ENCODE results near the gene VIPR2. TPM values are rescaled to one million over a fixed set of nuclear protein-coding genes. Genes with fewer than 3 reads are reported as not detected.
"Not testable (repeated sequence)": the region's sequence is repeated elsewhere in the genome, so short reads cannot be mapped to it uniquely, and the experiment has no call there.

The VIPR2 gene
- total and polyA plus RNA-seq, 5 experiments from 2014 or later, result 0.17 to 0.62 (median 0.24) TPM; not detected in 1

DNA sequence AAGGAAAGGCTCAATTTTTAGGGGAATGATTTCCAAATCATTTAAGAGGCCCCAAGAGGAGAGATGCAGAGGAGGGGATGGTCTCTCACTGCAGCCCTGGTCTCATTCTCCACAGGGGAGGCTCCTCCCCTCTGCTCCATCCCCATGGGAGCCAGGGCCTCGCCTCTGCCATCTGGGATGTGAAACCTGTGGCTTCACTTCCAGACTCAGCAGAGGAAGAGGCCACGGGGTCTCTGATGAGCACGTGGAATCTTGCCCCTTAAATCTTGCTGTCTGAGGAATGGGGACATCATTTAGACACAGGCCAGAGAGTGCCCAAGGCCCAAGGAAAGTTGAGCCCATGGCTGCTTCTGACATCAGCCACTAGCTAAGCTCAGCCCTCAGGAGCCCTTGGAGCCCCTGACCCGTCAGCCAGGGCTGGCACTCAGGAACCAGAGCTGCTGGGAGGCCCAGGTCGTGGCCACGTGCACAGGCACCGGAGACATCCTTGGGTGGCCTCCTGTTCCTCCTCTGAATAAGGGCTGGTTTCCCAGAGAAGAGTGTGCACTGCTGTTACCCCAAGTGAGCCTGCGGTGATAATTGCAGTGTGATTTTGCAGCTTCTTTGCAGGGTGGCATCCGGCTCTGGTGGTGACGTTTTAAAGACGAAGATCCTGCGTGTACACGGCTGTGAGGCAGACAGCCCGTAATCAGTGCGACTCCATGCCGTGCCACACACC is 50.5 kb downstream of the VIPR2 start:
- H3K27ac Mint-ChIP-seq, result peak overlapping the region in 1 of 10 donors; percentile 83
- H3K9me3 Mint-ChIP-seq, result no peaks in the 10 kb centered on the region
- no peak for DNase-seq
- H3K4me3 Mint-ChIP-seq, result no peak overlapping the region
- ATAC-seq, result no peak
- no peaks in the 10 kb centered on the region for H3K27me3 Mint-ChIP-seq
- no peaks in the 10 kb centered on the region for H3K36me3 Mint-ChIP-seq
- POLR2A ChIA-PET, result no interaction called here
- no peaks in the 10 kb centered on the region for H3K4me1 Mint-ChIP-seq

GRCh38 chr7:159093351-159093971 is 51.2 kb downstream of the VIPR2 start:
- Mint-ChIP-seq H3K27me3 (no peaks in the 10 kb centered on the region), H3K4me3 (no peak overlapping the region), H3K4me1 (no peaks in the 10 kb centered on the region), H3K36me3 (no peaks in the 10 kb centered on the region), H3K27ac (peak overlapping the region in 1 of 10 donors; percentile 30), H3K9me3 (no peaks in the 10 kb centered on the region)
- DNase-seq, result no peak
- ATAC-seq, result no peak
- POLR2A ChIA-PET, result no interaction called here

- peak overlapping the region in 1 of 10 donors; percentile 30 for H3K27ac Mint-ChIP-seq
- POLR2A ChIA-PET, result no interaction called here
- DNase-seq (no peak), ATAC-seq (no peak)
- H3K4me3 Mint-ChIP-seq, result no peak overlapping the region
- no peaks in the 10 kb centered on the region for H3K36me3 Mint-ChIP-seq
- H3K9me3 Mint-ChIP-seq, result no peaks in the 10 kb centered on the region
- H3K27me3 Mint-ChIP-seq, result peaks cover 0 to 1% (median 0%) of the 10 kb centered on the region in 5 donors
- no peaks in the 10 kb centered on the region for H3K4me1 Mint-ChIP-seq
These were observed 52.0 kb downstream of the VIPR2 start for GRCh38 chr7:159092701-159093121.

DNA sequence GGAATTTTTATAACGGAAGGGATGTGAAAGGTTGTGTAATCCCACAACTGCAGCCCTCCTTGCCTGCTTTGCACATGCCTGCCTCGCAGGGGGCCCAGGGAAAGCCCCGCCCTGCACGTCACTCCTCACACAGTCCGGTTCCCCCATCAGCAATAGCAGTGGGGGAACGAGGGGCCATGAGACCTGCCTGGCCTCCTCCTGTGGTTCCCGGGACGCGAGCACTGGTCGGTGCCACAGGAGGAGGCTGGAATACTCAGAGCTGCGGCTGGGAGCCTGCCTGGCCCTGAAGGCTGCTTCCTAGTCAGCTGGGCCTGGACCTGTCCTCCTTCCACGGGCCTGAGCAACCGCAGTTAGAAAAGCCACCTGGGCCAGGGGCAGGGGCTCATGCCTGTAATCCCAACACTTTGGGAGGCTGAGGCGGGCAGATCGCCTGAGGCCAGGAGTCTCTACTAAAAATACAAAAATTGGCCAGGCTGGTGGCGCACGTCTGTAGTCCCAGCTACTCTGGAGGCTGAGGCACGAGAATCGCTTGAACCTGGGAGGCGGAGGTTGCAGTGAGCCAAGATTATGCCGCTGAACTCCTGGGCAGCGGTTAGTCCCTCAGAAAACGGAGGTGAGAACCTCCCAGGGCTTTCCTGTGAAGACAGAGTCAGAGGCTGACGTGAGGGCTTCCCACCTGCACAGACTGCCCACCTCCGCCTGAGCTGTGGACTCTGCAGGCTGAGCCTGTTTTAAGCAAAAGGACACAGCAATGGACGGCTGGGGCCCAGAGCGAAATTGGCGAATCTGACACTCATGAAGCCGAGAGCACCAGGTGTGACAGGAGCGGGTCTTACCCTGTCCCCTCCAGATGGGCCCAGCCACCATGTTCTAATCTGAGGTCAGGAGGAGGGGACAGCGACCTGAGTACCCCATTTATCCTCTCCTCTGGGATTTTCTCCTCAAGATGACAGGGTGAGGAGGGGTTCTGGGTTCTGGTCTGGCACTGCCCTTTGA is 52.9 kb downstream of the VIPR2 start:
- H3K4me3 Mint-ChIP-seq, result no peak overlapping the region
- DNase-seq (no peak), ATAC-seq (no peak)
- H3K27ac Mint-ChIP-seq, result no peak overlapping the region
- no peaks in the 10 kb centered on the region for H3K4me1 Mint-ChIP-seq
- POLR2A ChIA-PET, result no interaction called here
- H3K9me3 Mint-ChIP-seq, result no peaks in the 10 kb centered on the region
- peaks cover 0 to 10% (median 0%) of the 10 kb centered on the region in 5 donors for H3K27me3 Mint-ChIP-seq
- H3K36me3 Mint-ChIP-seq, result no peaks in the 10 kb centered on the region

- POLR2A ChIA-PET, result no interaction called here
- ATAC-seq, result no peak
- DNase-seq, result no peak
These were observed 53.6 kb downstream of the VIPR2 start for GRCh38 chr7:159091041-159091440.

GRCh38 chr7:159088016-159088865 is 56.4 kb downstream of the VIPR2 start:
- Mint-ChIP-seq H3K4me3 (no peak overlapping the region), H3K27me3 (peaks cover 0 to 16% (median 2%) of the 10 kb centered on the region in 5 donors), H3K4me1 (peaks cover 3 to 8% (median 4%) of the 10 kb centered on the region in 4 donors), H3K36me3 (no peaks in the 10 kb centered on the region), H3K9me3 (no peaks in the 10 kb centered on the region), H3K27ac (peak overlapping the region in 1 of 10 donors; percentile 60)
- POLR2A ChIA-PET, result no interaction called here
- no peak for ATAC-seq
- no peak for DNase-seq

More at GRCh38 chr7:159091041-159091440, 53.6 kb downstream of the VIPR2 start:
- no peaks in the 10 kb centered on the region for H3K4me1 Mint-ChIP-seq
- no peak overlapping the region for H3K4me3 Mint-ChIP-seq
- H3K27ac Mint-ChIP-seq, result no peak overlapping the region
- H3K27me3 Mint-ChIP-seq, result peaks cover 0 to 14% (median 0%) of the 10 kb centered on the region in 5 donors
- H3K9me3 Mint-ChIP-seq, result no peaks in the 10 kb centered on the region
- H3K36me3 Mint-ChIP-seq, result no peaks in the 10 kb centered on the region

DNA sequence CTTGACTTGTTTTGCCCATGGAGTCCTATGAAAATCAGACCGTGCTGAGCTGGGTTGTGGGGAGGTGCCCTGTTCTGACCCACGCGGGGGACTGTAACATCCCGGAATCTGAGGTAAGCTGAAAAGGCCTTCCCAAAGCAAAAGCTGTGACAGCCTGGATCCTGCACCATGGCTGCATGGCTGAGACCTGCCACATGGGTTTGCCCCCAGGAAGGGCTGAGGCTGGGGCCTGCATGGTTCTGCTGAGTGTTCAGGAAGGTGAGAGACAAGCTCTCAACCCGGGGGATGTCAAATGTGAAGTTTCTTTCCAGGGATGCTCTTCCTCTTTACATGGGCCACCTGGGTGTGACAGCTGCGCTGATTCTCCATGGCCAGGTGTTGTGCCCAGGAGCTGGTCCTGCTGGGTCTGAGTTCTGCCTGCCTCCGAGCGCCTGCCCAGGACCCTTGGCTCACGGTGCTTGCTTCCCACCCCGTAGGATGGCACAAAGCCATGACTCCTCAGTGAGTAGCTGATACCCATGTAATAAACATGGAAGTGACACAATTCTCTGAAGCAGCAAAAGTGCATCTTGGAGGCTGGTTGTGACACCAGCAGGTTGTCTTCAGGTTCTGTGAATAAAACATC is 58.3 kb downstream of the VIPR2 start:
- peaks cover 0 to 16% (median 2%) of the 10 kb centered on the region in 5 donors for H3K27me3 Mint-ChIP-seq

GRCh38 chr7:159084069-159084801 is 60.4 kb downstream of the VIPR2 start:
- POLR2A ChIA-PET, result no interaction called here
- no peak for DNase-seq
- Mint-ChIP-seq H3K4me1 (peaks cover 3 to 8% (median 4%) of the 10 kb centered on the region in 4 donors), H3K36me3 (no peaks in the 10 kb centered on the region), H3K4me3 (peak overlapping the region in 1 of 10 donors; percentile 23), H3K27me3 (peaks cover 0 to 22% (median 5%) of the 10 kb centered on the region in 5 donors), H3K27ac (no peak overlapping the region), H3K9me3 (no peaks in the 10 kb centered on the region)
- ATAC-seq, result no peak

More for the DNA sequence above, 58.3 kb downstream of the VIPR2 start:
- DNase-seq, result no peak
- peaks cover 3 to 8% (median 4%) of the 10 kb centered on the region in 4 donors for H3K4me1 Mint-ChIP-seq
- peak overlapping the region in 1 of 10 donors; percentile 63 for H3K27ac Mint-ChIP-seq
- H3K4me3 Mint-ChIP-seq, result no peak overlapping the region
- POLR2A ChIA-PET, result no interaction called here
- no peaks in the 10 kb centered on the region for H3K36me3 Mint-ChIP-seq
- no peaks in the 10 kb centered on the region for H3K9me3 Mint-ChIP-seq
- no peak for ATAC-seq

GRCh38 chr7:159083698-159084068 is 61.0 kb downstream of the VIPR2 start:
- Mint-ChIP-seq H3K4me3 (no peak overlapping the region), H3K36me3 (no peaks in the 10 kb centered on the region), H3K9me3 (no peaks in the 10 kb centered on the region), H3K27me3 (peaks cover 4 to 25% (median 5%) of the 10 kb centered on the region in 5 donors), H3K27ac (no peak overlapping the region), H3K4me1 (peaks cover 3 to 8% (median 4%) of the 10 kb centered on the region in 4 donors)
- no peak for DNase-seq
- POLR2A ChIA-PET, result no interaction called here
- ATAC-seq, result no peak

DNA sequence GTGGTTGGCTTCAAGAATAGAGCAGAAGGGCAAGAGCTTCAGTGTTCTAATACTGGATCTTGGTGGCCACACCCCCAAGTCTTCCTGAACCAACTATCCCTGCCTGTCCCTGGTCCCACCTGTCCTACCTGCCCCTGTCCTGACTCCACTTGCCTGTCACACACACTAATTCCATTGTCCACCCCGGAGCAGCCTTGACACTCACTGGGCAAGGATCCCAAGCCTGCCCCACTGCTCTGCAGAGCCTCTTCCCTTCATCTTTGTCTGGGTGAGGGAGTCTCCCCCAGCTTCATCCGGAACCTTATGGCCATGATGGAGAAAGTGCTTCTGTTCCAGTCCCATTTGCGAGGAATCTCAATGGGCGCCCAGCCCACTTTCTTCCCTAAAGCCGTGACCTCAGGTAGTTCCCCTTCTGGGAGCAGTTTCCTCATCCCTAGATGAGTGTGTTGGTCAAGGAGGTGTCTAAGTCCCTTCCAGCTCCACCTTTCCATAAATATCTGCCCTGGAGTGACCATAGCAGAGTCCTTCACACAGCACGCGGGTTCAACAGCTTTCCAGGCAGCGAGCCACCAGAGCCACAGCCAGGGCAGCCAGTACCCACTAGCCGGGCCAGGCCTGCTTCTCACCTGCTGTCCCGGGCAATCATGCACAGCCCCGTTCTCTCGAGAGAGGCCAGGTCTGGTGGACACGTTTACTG is 61.5 kb downstream of the VIPR2 start:
- H3K4me3 Mint-ChIP-seq, result no peak overlapping the region
- ATAC-seq, result no peak

GRCh38 chr7:159082075-159082474 is 62.6 kb downstream of the VIPR2 start:
- DNase-seq, H3K4me1 Mint-ChIP-seq, ATAC-seq, H3K9me3 Mint-ChIP-seq, POLR2A ChIA-PET, H3K27ac Mint-ChIP-seq, H3K4me3 Mint-ChIP-seq, H3K36me3 Mint-ChIP-seq: not testable (repeated sequence)
- peaks cover 4 to 25% (median 11%) of the 10 kb centered on the region in 5 donors for H3K27me3 Mint-ChIP-seq

More for the DNA sequence above, 61.5 kb downstream of the VIPR2 start:
- DNase-seq, result no peak
- Mint-ChIP-seq H3K36me3 (no peaks in the 10 kb centered on the region), H3K9me3 (no peaks in the 10 kb centered on the region), H3K27ac (no peak overlapping the region), H3K4me1 (peaks cover 3 to 8% (median 4%) of the 10 kb centered on the region in 4 donors), H3K27me3 (peaks cover 4 to 27% (median 7%) of the 10 kb centered on the region in 5 donors)
- POLR2A ChIA-PET, result no interaction called here

Measured in naive thymus-derived CD8-positive, alpha-beta T cell (primary cell).